ENCODE results near the gene ACTBL2.
A peak's percentile ranks its signal among the peaks of the same experiment; 100 is the strongest.
"Not testable (repeated sequence)": the region's sequence is repeated elsewhere in the genome, so short reads cannot be mapped to it uniquely, and the experiment has no call there.

ACTBL2 gene

GRCh38 chr5:57478826-57479225 lies 3.8 kb downstream of the ACTBL2 start:
- TF ChIP-seq, protein P1, sequence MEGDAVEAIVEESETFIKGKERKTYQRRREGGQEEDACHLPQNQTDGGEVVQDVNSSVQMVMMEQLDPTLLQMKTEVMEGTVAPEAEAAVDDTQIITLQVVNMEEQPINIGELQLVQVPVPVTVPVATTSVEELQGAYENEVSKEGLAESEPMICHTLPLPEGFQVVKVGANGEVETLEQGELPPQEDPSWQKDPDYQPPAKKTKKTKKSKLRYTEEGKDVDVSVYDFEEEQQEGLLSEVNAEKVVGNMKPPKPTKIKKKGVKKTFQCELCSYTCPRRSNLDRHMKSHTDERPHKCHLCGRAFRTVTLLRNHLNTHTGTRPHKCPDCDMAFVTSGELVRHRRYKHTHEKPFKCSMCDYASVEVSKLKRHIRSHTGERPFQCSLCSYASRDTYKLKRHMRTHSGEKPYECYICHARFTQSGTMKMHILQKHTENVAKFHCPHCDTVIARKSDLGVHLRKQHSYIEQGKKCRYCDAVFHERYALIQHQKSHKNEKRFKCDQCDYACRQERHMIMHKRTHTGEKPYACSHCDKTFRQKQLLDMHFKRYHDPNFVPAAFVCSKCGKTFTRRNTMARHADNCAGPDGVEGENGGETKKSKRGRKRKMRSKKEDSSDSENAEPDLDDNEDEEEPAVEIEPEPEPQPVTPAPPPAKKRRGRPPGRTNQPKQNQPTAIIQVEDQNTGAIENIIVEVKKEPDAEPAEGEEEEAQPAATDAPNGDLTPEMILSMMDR (IDR thresholded peaks at IDR 0.05; ENCODE audit: control insufficient read depth, insufficient read depth, low read depth, low read length, missing control alignments): no peak
- H3K4me3 ChIP-seq (ENCODE audit: control insufficient read depth, low read depth, low read length): no peak overlapping the region
- DNase-seq (ENCODE audit: low read depth): no peak

DNA sequence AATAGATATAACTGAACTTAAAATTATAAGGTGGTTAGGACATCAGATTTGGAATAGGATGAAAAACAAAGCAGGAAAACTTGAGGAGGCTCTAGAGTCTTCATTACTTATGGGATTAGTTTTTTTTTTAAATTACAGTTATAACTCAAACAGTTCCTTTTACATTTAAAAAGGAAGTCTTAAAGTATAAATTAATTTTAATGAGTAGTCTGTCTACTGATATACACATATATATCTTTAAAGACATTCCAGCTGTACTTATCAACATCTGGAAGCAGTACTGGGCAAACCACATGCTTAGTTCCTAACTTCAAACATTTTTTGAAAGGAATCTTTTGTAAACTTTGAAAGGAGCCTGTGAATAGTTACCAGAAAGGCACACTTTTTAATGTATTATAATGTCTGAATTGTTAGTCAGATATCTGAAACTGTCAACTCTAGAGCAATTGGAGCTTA lies 6.0 kb downstream of the ACTBL2 start:
- DNase-seq (ENCODE audit: low read depth): no peak
- TF ChIP-seq, protein P1 (IDR thresholded peaks at IDR 0.05; ENCODE audit: control insufficient read depth, insufficient read depth, low read depth, low read length, missing control alignments): no peak
- H3K4me3 ChIP-seq (ENCODE audit: control insufficient read depth, low read depth, low read length): no peak overlapping the region

GRCh38 chr5:57470339-57470738 lies 12.3 kb downstream of the ACTBL2 start:
- H3K4me3 ChIP-seq (ENCODE audit: control insufficient read depth, low read depth, low read length): no peak overlapping the region
- DNase-seq (ENCODE audit: low read depth): no peak
- TF ChIP-seq, protein P1 (IDR thresholded peaks at IDR 0.05; ENCODE audit: control insufficient read depth, insufficient read depth, low read depth, low read length, missing control alignments): no peak

- TF ChIP-seq, protein P1 (IDR thresholded peaks at IDR 0.05; ENCODE audit: control insufficient read depth, insufficient read depth, low read depth, low read length, missing control alignments): no peak
- peak; percentile 55 for DNase-seq (ENCODE audit: low read depth)
- H3K4me3 ChIP-seq (ENCODE audit: control insufficient read depth, low read depth, low read length): no peak overlapping the region
Observed at GRCh38 chr5:57468481-57469163, 14.0 kb downstream of the ACTBL2 start.

- DNase-seq (ENCODE audit: low read depth): no peak
- no peak overlapping the region for H3K4me3 ChIP-seq (ENCODE audit: control insufficient read depth, low read depth, low read length)
- TF ChIP-seq, protein P1 (IDR thresholded peaks at IDR 0.05; ENCODE audit: control insufficient read depth, insufficient read depth, low read depth, low read length, missing control alignments): no peak
Observed at GRCh38 chr5:57466544-57466943, 16.1 kb downstream of the ACTBL2 start.

GRCh38 chr5:57460056-57460455 lies 22.6 kb downstream of the ACTBL2 start:
- not testable (repeated sequence) for DNase-seq (ENCODE audit: low read depth)

GRCh38 chr5:57458443-57458842 lies 24.2 kb downstream of the ACTBL2 start:
- TF ChIP-seq, protein P1 (IDR thresholded peaks at IDR 0.05; ENCODE audit: control insufficient read depth, insufficient read depth, low read depth, low read length, missing control alignments): no peak
- H3K4me3 ChIP-seq (ENCODE audit: control insufficient read depth, low read depth, low read length): no peak overlapping the region
- no peak for DNase-seq (ENCODE audit: low read depth)

More at GRCh38 chr5:57460056-57460455, 22.6 kb downstream of the ACTBL2 start:
- H3K4me3 ChIP-seq (ENCODE audit: control insufficient read depth, low read depth, low read length): not testable (repeated sequence)
